ENCODE data around the gene NME4.
"Not testable (repeated sequence)": the region's sequence is repeated elsewhere in the genome, so short reads cannot be mapped to it uniquely, and the experiment has no call there.

The NME4 gene

DNA sequence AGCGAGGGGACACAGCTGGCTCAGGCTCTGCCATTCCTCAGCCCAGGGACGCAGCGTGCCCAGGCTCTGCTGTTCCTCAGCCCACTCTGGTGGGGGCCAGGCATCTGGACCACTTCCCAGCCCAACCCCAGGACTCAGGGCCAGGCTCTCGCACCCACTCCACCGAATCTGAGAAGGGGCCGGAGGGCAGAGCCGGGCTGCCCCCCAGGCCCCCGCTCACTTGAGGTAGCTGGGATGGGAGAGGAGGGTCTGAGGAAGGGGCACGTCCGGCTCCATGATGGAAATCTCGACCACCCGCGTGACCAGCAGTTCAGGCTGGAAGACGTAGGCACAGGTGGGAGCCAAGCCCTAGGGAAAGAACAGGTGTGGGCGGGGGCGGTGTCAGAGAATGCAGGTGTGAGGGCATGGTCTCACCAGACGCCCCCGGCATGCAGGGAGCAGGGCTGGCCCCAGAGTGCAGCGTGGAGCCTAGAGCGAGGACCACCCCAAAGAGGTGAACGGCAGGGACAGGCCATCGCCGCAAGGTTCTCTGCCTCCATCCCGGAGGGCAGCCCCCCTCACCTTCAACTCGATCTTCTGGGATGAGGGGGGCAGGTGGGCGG, 20.1 kb upstream of the NME4 start:
- H3K9ac ChIP-seq (ENCODE audit: low read length): no peak overlapping the region
- H3K9me3 ChIP-seq (ENCODE audit: insufficient read depth, low read length): no peaks in the 10 kb centered on the region
- H3K79me2 ChIP-seq (ENCODE audit: low read length): peaks cover 7% of the 10 kb centered on the region; the same call in 1 of the 2 replicates
- no peak overlapping the region for H3K4me3 ChIP-seq (ENCODE audit: low read length)
- TF ChIP-seq, protein P1, sequence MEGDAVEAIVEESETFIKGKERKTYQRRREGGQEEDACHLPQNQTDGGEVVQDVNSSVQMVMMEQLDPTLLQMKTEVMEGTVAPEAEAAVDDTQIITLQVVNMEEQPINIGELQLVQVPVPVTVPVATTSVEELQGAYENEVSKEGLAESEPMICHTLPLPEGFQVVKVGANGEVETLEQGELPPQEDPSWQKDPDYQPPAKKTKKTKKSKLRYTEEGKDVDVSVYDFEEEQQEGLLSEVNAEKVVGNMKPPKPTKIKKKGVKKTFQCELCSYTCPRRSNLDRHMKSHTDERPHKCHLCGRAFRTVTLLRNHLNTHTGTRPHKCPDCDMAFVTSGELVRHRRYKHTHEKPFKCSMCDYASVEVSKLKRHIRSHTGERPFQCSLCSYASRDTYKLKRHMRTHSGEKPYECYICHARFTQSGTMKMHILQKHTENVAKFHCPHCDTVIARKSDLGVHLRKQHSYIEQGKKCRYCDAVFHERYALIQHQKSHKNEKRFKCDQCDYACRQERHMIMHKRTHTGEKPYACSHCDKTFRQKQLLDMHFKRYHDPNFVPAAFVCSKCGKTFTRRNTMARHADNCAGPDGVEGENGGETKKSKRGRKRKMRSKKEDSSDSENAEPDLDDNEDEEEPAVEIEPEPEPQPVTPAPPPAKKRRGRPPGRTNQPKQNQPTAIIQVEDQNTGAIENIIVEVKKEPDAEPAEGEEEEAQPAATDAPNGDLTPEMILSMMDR (IDR thresholded peaks at IDR 0.05; ENCODE audit: low read depth, low read length): no peak
- no peak for TF ChIP-seq EZH2phosphoT487 (IDR thresholded peaks at IDR 0.05; ENCODE audit: low read depth)
- no peak overlapping the region for H3K27ac ChIP-seq (ENCODE audit: low read length)
- no peak overlapping the region for H3K4me2 ChIP-seq (ENCODE audit: low read length)
- H3K4me1 ChIP-seq (ENCODE audit: low read length): peaks cover 6% of the 10 kb centered on the region; the same call in 1 of the 2 replicates
- H3K36me3 ChIP-seq (replicated peaks; ENCODE audit: low read depth, low read length): no peaks in the 10 kb centered on the region
- no peaks in the 10 kb centered on the region for H4K20me1 ChIP-seq (ENCODE audit: insufficient read depth, low read length)
- H3K27me3 ChIP-seq (ENCODE audit: low read depth, low read length): no peaks in the 10 kb centered on the region
- no peak overlapping the region for H2AFZ ChIP-seq (ENCODE audit: low read depth, low read length)

DNA sequence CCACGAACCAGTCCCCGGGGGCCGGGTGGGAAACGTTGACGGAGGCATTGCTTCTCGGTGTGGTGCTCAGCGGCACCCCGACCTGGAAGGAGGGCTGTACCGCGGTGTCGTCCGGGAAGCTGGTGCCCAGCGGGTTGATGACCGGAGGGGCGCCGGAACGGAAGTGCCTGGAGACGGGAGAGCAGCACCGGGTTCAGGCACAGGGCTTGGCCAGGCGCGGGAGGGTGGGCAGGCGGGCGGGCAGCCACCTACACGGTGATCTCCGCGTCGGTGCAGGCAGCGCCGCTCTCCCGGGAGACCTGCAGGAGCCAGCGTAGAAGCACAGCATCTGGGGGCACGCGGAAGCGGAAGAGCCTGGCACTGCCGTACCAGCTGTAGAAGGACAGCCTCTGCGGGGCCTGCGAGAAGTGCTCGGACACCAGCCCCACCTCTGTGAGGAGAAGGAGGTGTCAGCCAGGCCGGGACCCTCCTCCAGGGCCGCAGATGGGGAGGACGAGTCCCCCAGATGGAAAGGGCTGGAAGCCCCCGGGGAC, 19.5 kb upstream of the NME4 start:
- Histone ChIP-seq H3K4me3 (ENCODE audit: low read length) (no peak overlapping the region), H3K79me2 (ENCODE audit: low read length) (peaks cover 7% of the 10 kb centered on the region; the same call in 1 of the 2 replicates), H3K4me1 (ENCODE audit: low read length) (peaks cover 6% of the 10 kb centered on the region; the same call in 1 of the 2 replicates), H3K27me3 (ENCODE audit: low read depth, low read length) (no peaks in the 10 kb centered on the region), H3K9me3 (ENCODE audit: insufficient read depth, low read length) (no peaks in the 10 kb centered on the region), H3K36me3 (replicated peaks; ENCODE audit: low read depth, low read length) (no peaks in the 10 kb centered on the region), H2AFZ (ENCODE audit: low read depth, low read length) (no peak overlapping the region), H3K4me2 (ENCODE audit: low read length) (no peak overlapping the region), H4K20me1 (ENCODE audit: insufficient read depth, low read length) (no peaks in the 10 kb centered on the region), H3K27ac (ENCODE audit: low read length) (no peak overlapping the region), H3K9ac (ENCODE audit: low read length) (no peak overlapping the region)
- TF ChIP-seq EZH2phosphoT487 (IDR thresholded peaks at IDR 0.05; ENCODE audit: low read depth): no peak
- TF ChIP-seq, protein P1 (IDR thresholded peaks at IDR 0.05; ENCODE audit: low read depth, low read length): no peak

DNA sequence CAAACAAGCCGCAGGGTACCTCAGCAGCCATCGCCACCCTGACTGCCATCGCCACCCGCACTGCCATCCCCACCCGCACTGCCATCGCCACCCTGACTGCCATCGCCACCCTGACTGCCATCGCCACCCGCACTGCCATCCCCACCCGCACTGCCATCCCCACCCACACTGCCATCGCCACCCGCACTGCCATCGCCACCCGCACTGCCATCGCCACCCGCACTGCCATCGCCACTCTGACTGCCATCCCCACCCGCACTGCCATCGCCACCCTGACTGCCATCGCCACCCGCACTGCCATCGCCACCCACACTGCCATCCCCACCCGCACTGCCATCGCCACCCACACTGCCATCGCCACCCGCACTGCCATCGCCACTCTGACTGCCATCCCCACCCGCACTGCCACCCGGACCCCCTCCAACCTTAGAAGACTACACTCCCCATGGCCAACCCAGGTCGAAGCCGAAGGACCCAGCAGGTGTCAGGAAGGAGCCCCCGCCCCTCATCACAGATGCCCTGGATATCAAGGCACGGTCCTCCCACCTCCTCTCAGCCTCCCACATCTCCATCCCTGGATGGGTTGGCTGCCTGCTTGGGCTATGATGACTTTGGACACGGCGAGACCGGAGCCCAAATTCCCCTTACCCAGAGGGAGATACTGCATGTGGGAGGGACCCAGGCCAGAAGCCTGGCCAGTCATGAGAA, 18.7 kb upstream of the NME4 start:
- H3K4me1 ChIP-seq (ENCODE audit: low read length): peaks cover 12% of the 10 kb centered on the region
- not testable (repeated sequence) for H3K27me3 ChIP-seq (ENCODE audit: low read depth, low read length); H4K20me1 ChIP-seq (ENCODE audit: insufficient read depth, low read length); H3K4me3 ChIP-seq (ENCODE audit: low read length); H3K9me3 ChIP-seq (ENCODE audit: insufficient read depth, low read length); H3K27ac ChIP-seq (ENCODE audit: low read length); H3K79me2 ChIP-seq (ENCODE audit: low read length); H2AFZ ChIP-seq (ENCODE audit: low read depth, low read length); H3K4me2 ChIP-seq (ENCODE audit: low read length); H3K36me3 ChIP-seq (replicated peaks; ENCODE audit: low read depth, low read length); H3K9ac ChIP-seq (ENCODE audit: low read length)

DNA sequence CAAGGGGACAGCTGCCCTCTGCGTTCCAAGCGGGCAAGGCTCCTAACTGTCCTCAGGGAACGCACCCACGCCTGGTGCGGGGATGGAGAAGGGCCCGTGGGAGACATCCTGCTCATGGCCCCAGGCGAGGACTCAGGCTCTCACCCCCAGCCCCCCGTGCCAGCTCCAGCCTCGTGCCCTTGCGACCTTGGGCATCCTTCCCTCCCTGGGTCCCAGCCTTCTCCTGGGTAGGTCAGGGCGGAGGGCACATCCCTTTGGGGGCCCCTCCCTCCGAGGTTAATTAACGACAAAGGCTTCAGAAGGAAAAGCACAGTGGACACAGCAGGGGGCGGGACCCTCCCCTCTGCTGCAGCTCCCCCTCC, 18.2 kb upstream of the NME4 start:
- H3K9me3 ChIP-seq (ENCODE audit: insufficient read depth, low read length): no peaks in the 10 kb centered on the region
- no peak overlapping the region for H3K4me3 ChIP-seq (ENCODE audit: low read length)
- H3K4me2 ChIP-seq (ENCODE audit: low read length): no peak overlapping the region
- H3K27ac ChIP-seq (ENCODE audit: low read length): no peak overlapping the region
- H3K36me3 ChIP-seq (replicated peaks; ENCODE audit: low read depth, low read length): no peaks in the 10 kb centered on the region
- no peaks in the 10 kb centered on the region for H4K20me1 ChIP-seq (ENCODE audit: insufficient read depth, low read length)
- H3K4me1 ChIP-seq (ENCODE audit: low read length): peaks cover 16% of the 10 kb centered on the region
- H2AFZ ChIP-seq (ENCODE audit: low read depth, low read length): no peak overlapping the region
- no peak overlapping the region for H3K9ac ChIP-seq (ENCODE audit: low read length)
- peaks cover 7% of the 10 kb centered on the region; the same call in 1 of the 2 replicates for H3K79me2 ChIP-seq (ENCODE audit: low read length)
- H3K27me3 ChIP-seq (ENCODE audit: low read depth, low read length): no peaks in the 10 kb centered on the region
- TF ChIP-seq, protein P1 (IDR thresholded peaks at IDR 0.05; ENCODE audit: low read depth, low read length): no peak
- TF ChIP-seq EZH2phosphoT487 (IDR thresholded peaks at IDR 0.05; ENCODE audit: low read depth): no peak
